NOMO-1 (cell line): ENCODE measurements around the gene UNC45B.
"Not testable (repeated sequence)": the region's sequence is repeated elsewhere in the genome, so short reads cannot be mapped to it uniquely, and the experiment has no call there.

Source experiments
- DNase-seq, 2 experiments: peaks; one replicate each; lab custom pipeline; 2025; ENCODE audit not compliant: unreplicated experiment in 2 of 2; lab: John Stamatoyannopoulos, UW

Gene UNC45B

DNA sequence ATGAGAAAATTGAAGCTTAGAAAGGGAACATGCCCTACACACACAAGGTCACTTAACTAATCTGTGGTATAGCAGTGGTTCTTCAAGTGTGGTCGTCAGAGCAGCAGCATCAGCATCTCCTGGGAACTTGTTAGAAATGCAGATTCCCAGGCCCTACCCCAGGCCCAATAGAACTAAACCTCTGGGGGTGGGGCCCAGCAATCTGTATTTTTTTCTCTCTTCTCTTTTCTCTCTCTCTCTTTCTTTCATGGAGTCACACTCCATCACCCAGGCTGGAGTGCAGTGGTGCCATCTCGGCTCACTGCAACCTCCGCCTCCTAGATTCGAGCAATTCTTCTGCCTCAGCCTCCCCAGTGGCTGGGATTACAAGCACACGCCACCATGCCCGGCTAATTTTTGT, 9.4 kb upstream of the UNC45B start:
- no peak for DNase-seq

DNA sequence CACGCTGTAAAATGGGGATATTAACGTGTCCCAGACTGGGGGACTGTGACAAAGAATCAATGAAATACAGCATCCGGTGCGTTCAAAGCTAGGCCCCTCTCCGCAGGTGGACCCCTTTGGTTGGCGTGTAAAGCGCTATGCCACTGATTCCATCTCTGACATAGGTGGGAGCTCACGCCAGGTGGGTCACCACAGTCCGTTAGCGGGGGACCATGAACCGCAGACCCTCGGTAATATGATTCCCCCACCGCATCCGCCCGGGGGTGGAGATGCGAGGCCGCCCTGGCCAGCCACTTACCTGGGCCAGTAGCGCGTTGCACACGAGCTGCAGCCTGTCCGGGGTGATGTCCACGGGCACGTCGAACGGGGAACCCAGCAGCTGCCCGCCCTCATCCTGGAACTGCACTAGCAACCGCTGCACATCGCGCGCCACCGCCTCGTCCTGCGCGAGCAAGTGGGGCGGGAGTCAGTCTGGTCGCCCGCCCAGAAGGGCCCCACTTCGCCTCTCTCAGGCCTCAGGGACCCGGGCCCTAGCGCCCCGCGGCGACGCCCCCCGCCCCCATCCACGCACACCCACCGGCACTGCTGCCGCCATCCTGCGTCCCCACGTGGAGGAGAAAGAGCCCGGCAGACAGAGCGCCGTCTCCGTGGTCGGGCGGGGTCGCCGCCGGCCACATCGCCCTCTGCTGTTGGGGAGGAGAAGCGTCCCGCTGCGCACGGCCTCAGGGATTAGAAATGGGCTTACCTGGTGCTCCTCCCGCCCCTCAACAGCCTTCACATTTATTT, 5.7 kb upstream of the UNC45B start, which contains the start of gene NLE1:
NLE1 (minus strand) TSS at position 623 of the 786 bp plus-strand sequence; CDS start at position 595, 28 bp downstream.
- DNase-seq: peak; percentile 66 to 81

DNA sequence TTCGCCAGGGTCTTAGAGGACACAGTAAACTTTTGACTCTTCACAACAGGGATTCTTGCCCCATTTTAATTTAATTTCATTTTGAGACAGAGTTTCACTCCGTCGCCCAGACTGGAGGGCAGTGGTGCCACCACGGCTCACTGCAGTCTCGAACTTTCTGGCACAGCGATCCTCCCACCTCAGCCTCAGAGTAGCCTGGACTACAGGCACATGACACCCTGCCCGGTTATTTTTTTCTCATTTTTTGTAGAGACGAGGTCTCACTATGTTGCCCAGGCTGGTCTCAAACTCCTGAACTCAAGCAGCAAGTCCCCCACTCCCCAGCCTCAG, 5.2 kb upstream of the UNC45B start:
- no peak for DNase-seq

DNA sequence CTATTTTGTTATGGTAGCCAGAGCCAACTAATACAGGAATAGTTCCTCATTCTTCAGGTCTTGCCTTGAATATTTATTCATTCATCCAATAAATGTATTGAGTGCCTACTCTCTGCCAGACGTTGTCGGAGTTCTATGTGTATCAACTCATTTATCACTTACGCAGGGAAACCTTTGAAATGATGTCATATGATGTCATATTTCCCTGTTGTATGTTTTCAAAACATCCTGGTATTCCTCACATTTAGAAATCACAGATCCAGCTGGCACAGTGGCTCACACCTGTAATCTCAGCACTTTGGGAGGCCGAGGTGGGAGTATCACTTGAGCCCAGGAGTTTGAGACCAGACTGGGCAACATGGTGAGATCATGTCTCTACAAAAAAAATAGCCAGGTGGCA, 2.8 kb upstream of the UNC45B start:
- no peak for DNase-seq

DNA sequence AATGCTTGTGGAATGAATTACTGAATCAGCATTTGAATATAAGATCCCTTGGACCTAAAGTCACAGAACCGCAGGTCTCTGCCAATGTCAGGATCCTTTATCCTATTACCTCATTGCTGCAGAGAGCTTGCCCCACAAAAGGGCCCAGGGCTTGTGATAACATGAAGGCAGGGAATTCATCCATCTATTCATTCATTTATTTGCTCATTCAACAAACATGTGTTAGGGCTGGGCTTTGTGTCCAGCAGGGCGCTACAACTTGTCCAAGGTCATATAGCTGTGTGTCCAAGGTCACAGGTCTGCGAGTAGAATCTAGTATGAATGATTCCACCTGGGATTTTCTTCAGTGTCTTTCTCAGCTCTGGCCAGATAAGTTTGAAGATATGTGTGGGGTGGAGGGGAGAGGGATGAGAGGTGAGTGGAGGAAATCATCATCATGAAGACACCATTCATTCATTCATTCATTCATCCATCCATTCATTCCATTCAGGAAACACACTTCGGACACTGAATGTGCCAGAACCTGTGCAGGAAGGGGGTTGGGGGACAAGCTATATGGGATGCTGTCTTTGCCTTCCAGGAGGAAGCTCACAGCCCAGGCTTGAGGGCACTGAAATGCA, 1.3 kb upstream of the UNC45B start:
- DNase-seq: no peak

DNA sequence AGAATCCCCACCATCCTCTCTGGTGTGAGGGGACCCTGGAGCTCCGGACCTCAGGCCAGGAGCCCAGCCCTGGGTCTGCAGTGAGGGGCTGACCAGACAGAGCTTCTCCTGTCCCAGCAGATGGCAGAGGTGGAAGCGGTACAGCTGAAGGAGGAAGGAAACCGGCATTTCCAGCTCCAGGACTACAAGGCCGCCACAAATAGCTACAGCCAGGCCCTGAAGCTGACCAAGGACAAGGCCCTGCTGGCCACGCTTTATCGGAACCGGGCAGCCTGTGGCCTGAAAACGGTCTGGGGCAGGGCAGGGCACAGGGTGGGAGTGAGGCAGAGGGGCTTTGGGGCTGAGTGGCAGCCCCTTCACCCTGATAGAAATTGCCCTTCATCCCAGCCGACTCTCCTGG, 527 bp downstream of the UNC45B start:
- DNase-seq: no peak

DNA sequence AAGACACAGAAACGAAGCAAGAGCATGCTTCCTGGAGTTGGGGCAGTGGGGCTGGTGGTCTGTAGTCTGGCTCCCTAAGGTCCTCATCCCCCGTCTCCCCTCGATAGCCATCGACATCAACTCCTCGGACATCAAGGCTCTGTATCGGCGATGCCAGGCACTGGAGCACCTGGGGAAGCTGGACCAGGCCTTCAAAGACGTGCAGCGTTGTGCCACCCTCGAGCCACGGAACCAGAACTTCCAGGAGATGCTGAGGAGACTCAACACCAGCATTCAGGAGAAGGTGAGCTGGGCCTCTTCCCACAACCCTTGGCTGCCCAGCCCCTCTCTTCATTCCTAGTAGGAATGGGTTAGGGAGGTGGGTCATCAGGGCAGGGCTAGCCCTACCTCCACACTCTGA, 2.3 kb downstream of the UNC45B start:
- no peak for DNase-seq

DNA sequence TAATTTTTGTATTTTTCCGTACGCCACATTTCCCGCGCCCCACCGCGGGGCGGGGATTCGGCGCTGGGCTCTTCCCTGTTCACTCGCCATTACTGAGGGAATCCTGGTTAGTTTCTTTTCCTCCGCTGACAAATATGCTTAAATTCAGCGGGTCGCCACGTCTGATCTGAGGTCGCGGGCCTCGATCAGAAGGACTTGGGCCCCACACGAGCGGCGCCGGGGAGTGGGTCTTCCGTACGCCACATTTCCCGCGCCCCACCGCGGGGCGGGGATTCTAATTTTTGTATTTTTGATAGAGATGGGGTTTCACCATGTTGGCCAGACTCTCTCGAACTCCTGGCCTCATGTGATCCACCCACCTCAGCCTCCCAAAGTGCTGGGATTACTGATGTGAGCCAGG, 3.5 kb downstream of the UNC45B start:
- DNase-seq: not testable (repeated sequence)

DNA sequence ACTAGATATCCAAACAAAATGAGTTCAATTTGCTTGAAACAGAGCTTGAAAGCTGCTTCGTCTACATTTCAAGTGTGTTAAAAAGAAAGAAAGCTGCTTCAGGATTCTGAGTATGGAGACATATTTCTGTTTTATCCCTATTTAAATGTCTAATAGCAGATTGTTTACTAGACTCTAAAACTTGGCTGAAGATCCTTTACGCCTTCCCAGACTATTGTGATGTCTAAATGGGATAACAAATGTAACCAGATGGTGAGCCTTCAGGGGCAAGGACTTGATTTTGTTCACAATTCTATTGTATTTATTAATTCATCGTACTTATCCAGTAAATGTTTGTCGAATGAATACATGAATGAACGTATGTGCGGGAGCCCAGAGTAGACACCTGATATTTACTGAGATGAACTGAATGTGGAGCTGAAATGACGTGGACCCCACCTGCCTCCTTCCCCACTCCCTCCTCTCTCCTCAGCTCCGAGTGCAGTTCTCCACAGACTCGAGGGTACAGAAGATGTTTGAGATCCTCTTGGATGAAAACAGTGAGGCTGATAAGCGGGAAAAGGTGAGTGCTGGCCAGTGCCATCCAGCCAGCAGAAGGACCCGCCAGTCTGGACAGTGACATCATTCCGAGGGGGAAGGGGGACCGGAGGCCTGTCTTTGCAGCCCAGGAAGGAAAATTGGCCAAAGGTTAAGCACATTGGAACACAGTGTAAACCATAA, 5.0 kb downstream of the UNC45B start:
- no peak for DNase-seq

DNA sequence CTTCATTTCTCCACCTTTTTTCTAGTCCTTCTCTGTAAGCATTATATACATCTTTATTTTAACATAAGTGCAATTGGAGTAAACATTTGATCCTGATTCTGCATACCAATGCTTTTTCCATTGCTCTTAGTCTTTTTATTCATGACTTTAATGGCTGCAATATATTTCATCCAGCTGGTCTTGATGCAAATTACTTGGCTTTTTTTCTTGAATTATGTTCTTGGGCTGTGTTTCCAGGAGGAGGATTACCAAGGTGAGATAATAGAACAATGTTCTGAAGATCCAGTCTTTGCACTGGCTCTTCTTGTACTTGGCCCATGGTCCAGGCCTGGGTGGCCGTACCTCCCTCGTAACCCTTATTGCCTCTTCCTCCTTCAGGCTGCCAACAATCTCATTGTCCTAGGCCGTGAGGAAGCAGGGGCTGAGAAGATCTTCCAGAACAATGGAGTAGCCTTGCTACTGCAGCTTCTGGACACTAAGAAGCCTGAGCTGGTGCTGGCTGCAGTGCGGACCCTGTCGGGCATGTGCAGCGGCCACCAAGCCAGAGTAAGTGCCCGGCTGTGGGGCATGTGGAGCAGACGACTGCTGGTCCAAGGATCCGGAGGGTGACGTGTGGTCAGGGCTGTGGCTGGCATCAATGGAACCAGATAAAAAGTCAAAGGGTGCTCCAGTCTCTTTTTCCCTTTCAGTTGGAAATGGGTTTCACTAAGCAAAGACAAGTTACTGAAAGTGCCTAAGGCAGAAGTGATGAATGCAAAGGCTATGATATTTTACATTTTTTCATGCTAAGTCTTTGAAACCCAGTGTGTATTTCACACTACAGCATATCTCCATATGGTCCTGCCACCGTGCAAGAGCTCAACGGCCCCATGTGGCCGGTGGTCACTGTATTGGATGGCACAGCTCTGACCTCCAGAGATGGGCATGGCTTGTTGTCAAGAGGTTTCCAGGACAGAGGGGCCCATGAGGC, 6.9 kb downstream of the UNC45B start:
- no peak for DNase-seq

DNA sequence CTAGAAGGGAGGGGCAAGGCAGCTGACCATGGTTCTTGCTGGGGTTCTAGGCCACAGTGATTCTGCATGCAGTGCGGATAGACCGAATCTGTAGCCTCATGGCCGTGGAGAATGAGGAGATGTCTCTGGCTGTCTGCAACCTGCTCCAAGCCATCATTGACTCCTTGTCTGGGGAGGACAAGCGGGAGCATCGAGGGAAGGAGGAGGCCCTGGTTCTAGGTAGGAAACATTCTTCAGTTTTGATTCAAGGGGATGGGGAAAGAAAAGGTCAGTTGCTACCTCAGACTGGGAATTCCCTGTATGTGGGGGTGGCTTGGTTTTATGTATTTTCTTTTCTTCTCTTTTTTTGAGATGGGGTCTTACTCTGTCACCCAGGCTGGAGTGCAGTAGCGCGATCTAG, 7.6 kb downstream of the UNC45B start:
- no peak for DNase-seq

DNA sequence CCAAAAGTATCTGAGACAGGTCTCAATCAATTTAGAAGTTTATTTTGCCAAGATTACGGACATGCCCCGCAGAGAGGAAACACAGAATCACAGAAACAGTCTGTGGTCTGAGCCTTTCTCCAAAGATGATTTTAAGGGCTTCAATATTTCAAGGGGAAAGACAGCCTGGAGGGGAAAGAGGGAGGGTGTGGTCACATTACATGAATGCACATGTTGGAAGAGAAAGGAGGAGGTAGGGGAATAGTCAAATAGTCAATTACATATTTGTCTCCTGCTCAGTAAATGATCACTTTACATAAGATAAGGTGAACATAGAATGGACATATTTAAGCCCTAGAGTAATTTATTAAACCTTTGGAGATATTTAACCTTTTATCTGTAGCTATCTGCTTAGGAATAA, 12.3 kb downstream of the UNC45B start:
- no peak for DNase-seq

DNA sequence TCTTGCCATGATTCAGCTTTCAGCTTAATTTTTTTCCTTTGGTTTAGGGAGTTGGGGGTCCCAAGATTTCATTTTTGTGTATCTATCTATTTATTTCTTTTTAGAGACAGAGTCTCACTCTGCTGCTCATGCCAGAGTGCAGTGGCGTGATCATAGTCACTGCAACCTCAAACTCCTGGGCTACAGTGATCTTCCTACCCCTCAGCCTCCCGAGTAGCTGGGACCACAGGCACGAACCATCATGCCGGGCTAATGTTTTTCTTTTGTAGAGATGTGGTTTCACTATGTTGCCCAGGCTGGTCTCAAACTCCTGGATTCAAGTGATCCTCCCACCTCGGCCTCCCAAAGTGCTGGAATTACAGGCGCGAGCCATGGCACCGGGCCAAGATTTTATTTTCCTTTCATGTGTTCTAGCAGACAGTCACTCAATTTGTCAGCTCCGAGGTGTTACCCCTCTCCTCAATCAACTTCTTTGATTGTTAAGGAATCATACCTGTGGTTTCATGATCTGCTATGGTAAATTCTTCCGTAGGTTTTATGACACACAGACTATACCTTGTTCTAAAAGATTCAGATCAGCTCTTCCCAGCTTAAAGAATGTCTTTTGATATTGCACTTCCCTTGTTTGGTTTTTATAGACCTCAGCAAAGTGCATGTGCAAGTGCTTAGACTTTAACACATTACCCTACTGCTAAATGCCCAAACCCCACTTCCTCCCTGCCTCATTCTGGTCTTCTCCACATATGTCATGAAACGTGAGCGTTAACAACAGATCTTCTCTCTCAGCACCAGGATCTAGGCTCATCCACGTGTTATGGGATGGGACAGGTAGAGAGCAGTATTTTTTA, 13.0 kb downstream of the UNC45B start:
- peak in 1 of 2 experiments; percentile 23 for DNase-seq

DNA sequence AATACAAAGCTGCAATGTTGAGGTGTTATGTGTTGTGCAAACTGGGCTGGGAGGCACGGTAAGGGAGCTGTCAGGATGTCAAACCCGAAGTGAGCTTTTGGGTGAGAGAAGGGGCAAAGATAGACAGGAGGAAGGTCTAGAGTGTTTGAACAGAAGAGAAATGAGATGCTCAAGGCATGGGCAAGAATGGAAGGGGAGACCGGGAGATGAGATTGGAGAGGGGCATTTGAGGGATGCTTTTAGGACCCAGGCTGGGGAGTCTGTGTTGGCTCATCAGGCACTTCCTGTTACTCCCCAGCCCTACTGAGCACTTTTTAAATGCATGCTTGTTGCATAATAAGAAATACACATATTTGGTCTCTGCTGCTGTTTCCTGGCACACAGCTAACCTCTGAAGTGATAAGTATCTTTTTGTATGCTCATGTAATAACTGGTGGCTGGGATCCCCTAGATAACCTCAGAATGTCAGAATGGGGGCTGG, 13.7 kb downstream of the UNC45B start:
- peak; percentile 19 to 32 for DNase-seq

DNA sequence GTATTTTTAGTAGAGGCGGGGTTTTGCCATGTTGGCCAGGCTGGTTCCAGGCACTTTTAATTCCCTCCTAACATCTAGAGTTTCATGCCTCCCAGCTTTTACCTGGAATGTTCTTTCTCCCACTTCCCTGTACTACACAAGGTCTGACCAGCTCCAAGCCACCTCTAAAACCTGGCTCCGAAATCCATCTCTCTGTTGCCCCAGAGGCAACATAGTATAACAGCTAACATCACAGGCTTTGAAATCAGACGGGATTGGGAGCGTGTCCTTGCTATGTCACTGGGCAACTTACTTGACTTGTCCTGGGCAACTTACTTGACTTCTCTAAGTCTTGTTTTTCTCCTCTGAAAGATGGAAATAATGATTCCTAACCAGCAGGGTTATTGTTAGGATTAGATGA, 15.1 kb downstream of the UNC45B start:
- DNase-seq: no peak

DNA sequence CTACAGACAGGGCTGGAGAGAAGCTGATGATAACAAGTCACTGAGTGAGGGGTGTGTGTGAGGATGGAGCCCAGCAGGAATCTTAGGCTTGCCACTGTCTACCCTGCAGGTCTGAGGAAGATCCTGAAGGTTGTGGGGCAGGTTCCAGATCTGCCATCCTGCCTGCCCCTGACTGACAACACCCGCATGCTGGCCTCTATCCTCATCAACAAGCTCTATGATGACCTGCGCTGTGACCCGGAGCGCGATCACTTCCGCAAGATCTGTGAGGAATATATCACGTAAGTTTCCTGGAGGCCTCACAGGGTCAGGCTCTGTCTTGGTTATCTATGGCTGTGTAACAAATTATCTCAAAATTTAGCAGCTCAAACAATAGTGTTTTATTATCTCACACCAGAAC, 16.3 kb downstream of the UNC45B start:
- no peak for DNase-seq

DNA sequence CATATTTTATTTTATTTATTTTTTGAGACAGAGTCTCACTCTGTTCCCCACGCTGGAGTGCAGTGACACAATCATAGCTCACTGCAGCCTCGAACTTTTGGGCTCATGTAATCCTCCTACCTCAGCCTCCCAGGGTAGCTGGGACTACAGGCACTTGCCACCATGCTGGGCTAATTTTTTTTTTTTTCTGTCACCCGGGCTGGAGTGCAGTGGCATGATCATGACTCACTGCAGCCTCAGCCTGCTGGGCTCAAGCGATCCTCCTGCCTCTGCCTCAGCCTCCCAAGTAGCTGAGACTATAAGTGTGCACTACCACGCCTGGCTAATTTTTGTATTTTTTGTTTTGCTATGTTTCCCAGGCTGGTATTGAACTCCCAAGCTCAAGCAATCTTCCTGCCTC, 17.1 kb downstream of the UNC45B start:
- DNase-seq: no peak

DNA sequence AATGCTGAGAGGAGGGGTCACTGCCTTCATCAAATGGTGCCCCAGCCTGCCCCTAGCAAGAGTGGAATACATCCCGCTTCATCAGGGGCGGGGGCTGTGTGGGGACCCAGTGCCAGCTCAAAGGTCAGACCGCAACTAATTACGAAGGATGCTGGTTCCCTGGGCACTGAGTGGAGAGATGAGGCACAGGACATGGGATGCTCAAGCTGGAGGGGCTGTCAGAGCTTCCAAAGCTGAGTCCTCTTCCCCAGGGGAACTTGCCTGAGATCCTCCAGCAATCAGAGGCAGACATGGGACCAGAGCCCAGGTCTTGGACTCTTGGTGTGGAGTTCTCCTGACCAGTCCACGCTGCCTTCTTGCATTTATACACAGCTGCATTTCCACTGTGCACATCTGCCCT, 18.9 kb downstream of the UNC45B start:
- DNase-seq: no peak

DNA sequence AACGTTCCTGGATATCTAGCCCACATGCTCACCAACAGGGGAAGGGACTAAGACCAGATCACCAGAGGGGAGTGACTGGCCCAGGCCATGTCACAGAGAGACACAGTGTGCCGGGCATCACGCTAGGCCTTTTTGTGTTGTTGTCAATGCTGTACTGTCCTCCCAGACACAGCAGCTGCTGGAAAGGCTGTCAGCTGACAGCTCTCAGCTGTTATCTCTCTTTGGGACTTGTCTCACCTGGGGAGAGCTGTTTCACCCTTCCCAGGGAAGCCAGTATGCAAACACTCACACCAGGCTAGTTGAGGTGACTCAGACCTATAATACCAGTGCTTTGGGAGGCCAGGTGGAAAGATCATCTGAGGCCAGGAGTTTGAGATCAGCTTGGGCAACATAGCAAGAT, 19.4 kb downstream of the UNC45B start:
- no peak for DNase-seq

DNA sequence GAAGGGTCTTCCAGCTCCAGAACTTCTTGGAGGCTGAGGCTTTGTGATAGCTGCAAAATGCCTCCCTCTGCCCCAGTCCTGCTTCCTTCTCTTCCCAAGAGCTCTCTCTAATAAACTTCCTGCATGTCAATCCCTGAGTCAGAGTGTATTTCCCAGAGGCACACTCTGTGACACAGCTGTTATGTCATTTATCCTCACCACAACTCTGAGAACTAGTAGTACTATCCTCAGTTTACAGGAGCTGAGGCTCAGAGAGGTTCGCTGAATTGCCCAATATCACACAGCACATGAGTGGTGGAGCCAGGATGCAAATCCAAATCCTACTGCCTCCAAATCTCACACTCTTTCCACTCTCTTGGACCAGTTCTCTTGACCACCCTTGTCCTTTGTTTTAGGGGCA, 20.0 kb downstream of the UNC45B start:
- DNase-seq: no peak
